Measurements from ENCODE around the gene TAB2. TPM values are rescaled to one million over a fixed set of nuclear protein-coding genes. Genes with fewer than 3 reads are reported as not detected.

Gene TAB2
- total RNA-seq, 6 experiments from 2014 or later: 37.8 to 50.6 (median 44.5) TPM

DNA sequence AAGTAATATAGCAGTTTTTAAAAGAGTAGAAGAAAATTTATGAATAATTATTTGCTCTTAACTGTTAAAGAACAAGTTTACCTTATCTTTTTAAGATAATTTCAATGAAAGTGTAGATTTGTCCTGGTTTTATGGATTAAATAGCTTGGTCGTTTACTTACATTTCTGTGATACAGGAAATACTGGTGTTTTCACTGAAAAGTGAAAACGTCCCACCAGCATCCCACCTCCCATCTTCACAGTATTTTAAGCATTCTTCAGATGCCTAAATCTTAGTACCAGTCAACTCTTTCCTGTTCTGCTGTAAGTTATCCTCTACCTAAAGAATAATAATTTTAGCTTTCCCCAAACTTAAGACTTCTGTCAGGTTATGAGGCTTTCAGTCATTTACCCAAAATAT lies 5.8 kb downstream of the TAB2 start:
- no peak for DNase-seq

GRCh38 chr6:149323925-149324324 lies 6.4 kb downstream of the TAB2 start:
- TF ChIP-seq CTCF (IDR thresholded peaks at IDR 0.05): no peak
- Mint-ChIP-seq H3K4me1 (ENCODE audit: low read depth) (peaks cover 77% of the 10 kb centered on the region), H3K36me3 (ENCODE audit: low read depth) (no peaks in the 10 kb centered on the region), H3K9me3 (no peaks in the 10 kb centered on the region), H3K4me3 (no peak overlapping the region), H3K27ac (peak overlapping the region; percentile 24), H3K27me3 (ENCODE audit: insufficient read depth) (no peaks in the 10 kb centered on the region; the same call in 1 of the 2 replicates)
- no peak for DNase-seq

More for the DNA sequence above, 5.8 kb downstream of the TAB2 start:
- no peak for TF ChIP-seq CTCF (IDR thresholded peaks at IDR 0.05)
- Mint-ChIP-seq H3K27me3 (ENCODE audit: insufficient read depth) (no peaks in the 10 kb centered on the region; the same call in 1 of the 2 replicates), H3K27ac (no peak overlapping the region), H3K36me3 (ENCODE audit: low read depth) (0 out of 2 replicates have a peak, but pooled peaks cover 3% of the 10 kb centered on the region), H3K9me3 (no peaks in the 10 kb centered on the region), H3K4me1 (ENCODE audit: low read depth) (peaks cover 75% of the 10 kb centered on the region), H3K4me3 (no peak overlapping the region)

DNA sequence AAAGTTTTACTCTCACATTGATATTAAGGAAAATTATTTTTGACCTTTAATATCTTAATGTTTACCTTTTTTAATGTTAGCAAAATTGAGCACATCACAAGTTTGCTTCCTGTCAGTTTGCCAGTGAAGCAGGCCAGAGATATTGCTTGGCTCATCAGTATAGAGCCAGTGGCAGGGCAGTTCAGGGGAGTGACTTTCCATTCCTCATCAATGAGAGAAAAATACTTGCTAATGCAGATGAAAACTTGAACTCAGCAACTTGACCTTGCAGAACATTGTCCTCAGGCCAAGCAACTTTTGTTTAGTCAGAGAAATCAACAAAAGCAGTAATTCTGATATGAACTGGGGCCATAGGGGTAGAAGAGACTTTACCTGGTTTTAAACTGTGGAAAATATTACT lies 6.9 kb downstream of the TAB2 start:
- H3K27me3 Mint-ChIP-seq (ENCODE audit: insufficient read depth): no peaks in the 10 kb centered on the region; the same call in 1 of the 2 replicates
- TF ChIP-seq CTCF (IDR thresholded peaks at IDR 0.05): no peak
- DNase-seq: no peak
- H3K4me3 Mint-ChIP-seq: no peak overlapping the region
- peaks cover 77% of the 10 kb centered on the region for H3K4me1 Mint-ChIP-seq (ENCODE audit: low read depth)
- H3K9me3 Mint-ChIP-seq: no peaks in the 10 kb centered on the region
- H3K27ac Mint-ChIP-seq: no peak overlapping the region
- no peaks in the 10 kb centered on the region for H3K36me3 Mint-ChIP-seq (ENCODE audit: low read depth)

- peaks cover 1% of the 10 kb centered on the region for H3K27me3 Mint-ChIP-seq (ENCODE audit: insufficient read depth)
- H3K4me1 Mint-ChIP-seq (ENCODE audit: low read depth): peaks cover 69% of the 10 kb centered on the region
- H3K27ac Mint-ChIP-seq: no peak overlapping the region
- H3K9me3 Mint-ChIP-seq: no peaks in the 10 kb centered on the region
- no peak overlapping the region for H3K4me3 Mint-ChIP-seq
- no peaks in the 10 kb centered on the region for H3K36me3 Mint-ChIP-seq (ENCODE audit: low read depth)
- DNase-seq: no peak
- TF ChIP-seq CTCF (IDR thresholded peaks at IDR 0.05): no peak
These were observed 8.2 kb downstream of the TAB2 start for GRCh38 chr6:149325648-149326236.

GRCh38 chr6:149327638-149328037 lies 10.1 kb downstream of the TAB2 start:
- H3K27me3 Mint-ChIP-seq (ENCODE audit: insufficient read depth): peaks cover 1% of the 10 kb centered on the region
- no peak overlapping the region for H3K27ac Mint-ChIP-seq
- TF ChIP-seq CTCF (IDR thresholded peaks at IDR 0.05): no peak
- DNase-seq: no peak
- H3K36me3 Mint-ChIP-seq (ENCODE audit: low read depth): no peaks in the 10 kb centered on the region
- peaks cover 69% of the 10 kb centered on the region for H3K4me1 Mint-ChIP-seq (ENCODE audit: low read depth)
- H3K9me3 Mint-ChIP-seq: no peaks in the 10 kb centered on the region
- no peak overlapping the region for H3K4me3 Mint-ChIP-seq
